Mesendoderm (in vitro differentiated cells): ENCODE results near the gene SLC25A46.

ENCODE experiments used
- DNase-seq: peaks from one replicate; pipeline ENCODE4 v3.0.0; 2013
- H2AK5ac ChIP-seq: 2 replicates; pipeline ENCODE4 v1.6.1; 2013; ENCODE audit warnings: low read length, inconsistent platforms
- H2BK120ac ChIP-seq: 2 replicates; pipeline ENCODE4 v1.6.1; 2013; ENCODE audit warnings: low read depth, mild to moderate bottlenecking, low read length, moderate library complexity, mixed read lengths
- H2BK15ac ChIP-seq: replicated peaks from 2 replicates; pipeline ENCODE4 v1.6.1; 2013; ENCODE audit warnings: low read depth, mild to moderate bottlenecking, moderate library complexity
- H2BK5ac ChIP-seq: 2 replicates; pipeline ENCODE4 v1.6.1; 2013; ENCODE audit warnings: low read length, inconsistent platforms
- H3K18ac ChIP-seq: 2 replicates; pipeline ENCODE4 v1.6.1; 2013; ENCODE audit warnings: mild to moderate bottlenecking, low read length, mixed read lengths
- H3K23ac ChIP-seq: one replicate; pipeline ENCODE4 v1.6.1; 2013; ENCODE audit warnings: low read length
- H3K27ac ChIP-seq: 2 replicates; pipeline ENCODE4 v1.5.1; 2013; ENCODE audit warnings: low read depth, mild to moderate bottlenecking, inconsistent platforms, low read length, moderate library complexity
- H3K27me3 ChIP-seq: 2 replicates; pipeline ENCODE4 v1.6.1; 2013; ENCODE audit warnings: low read length, control low read depth, mild to moderate bottlenecking, inconsistent platforms; ENCODE audit not compliant: insufficient read depth, poor library complexity
- H3K36me3 ChIP-seq: 2 replicates; pipeline ENCODE4 v1.6.1; 2013; ENCODE audit warnings: low read length, inconsistent platforms; ENCODE audit not compliant: control insufficient read depth, insufficient read depth
- H3K4ac ChIP-seq: one replicate; pipeline ENCODE4 v1.6.1; 2013; ENCODE audit warnings: low read depth, mild to moderate bottlenecking, low read length, moderate library complexity
- H3K4me1 ChIP-seq: 2 replicates; pipeline ENCODE4 v1.6.1; 2013; ENCODE audit warnings: low read depth, low read length, inconsistent platforms; ENCODE audit not compliant: control insufficient read depth
- H3K4me2 ChIP-seq: 2 replicates; pipeline ENCODE4 v1.6.1; 2013; ENCODE audit warnings: low read length
- H3K4me3 ChIP-seq: 2 replicates; pipeline ENCODE4 v1.5.1; 2013; ENCODE audit warnings: mild to moderate bottlenecking, low read length
- H3K56ac ChIP-seq: one replicate; pipeline ENCODE4 v1.6.1; 2013; ENCODE audit warnings: low read length
- H3K79me1 ChIP-seq: 2 replicates; pipeline ENCODE4 v1.6.1; 2013; ENCODE audit warnings: low read length, inconsistent platforms
- H3K79me2 ChIP-seq: 2 replicates; pipeline ENCODE4 v1.6.1; 2013; ENCODE audit warnings: mild to moderate bottlenecking, low read length; ENCODE audit not compliant: control insufficient read depth, insufficient read depth
- H3K9ac ChIP-seq: 2 replicates; pipeline ENCODE4 v1.6.1; 2013; ENCODE audit warnings: low read length, inconsistent platforms
- H4K5ac ChIP-seq: one replicate; pipeline ENCODE4 v1.6.1; 2013; ENCODE audit warnings: low read length
- H4K8ac ChIP-seq: one replicate; pipeline ENCODE4 v1.6.1; 2013; ENCODE audit warnings: low read depth, mild to moderate bottlenecking, control low read depth, low read length, moderate library complexity
- WGBS: extraction: QIAGEN DNeasy Blood & Tissue Kit; methylation state at CpG from one replicate; pipeline ENCODE4 v1.1.7; 2013; ENCODE audit warnings: low lambda C conversion rate, missing lambda C conversion rate; ENCODE audit not compliant: insufficient coverage; ENCODE audit errors: extremely low coverage; 5-methylcytosine and 5-hydroxymethylcytosine counted together

The SLC25A46 gene

DNA sequence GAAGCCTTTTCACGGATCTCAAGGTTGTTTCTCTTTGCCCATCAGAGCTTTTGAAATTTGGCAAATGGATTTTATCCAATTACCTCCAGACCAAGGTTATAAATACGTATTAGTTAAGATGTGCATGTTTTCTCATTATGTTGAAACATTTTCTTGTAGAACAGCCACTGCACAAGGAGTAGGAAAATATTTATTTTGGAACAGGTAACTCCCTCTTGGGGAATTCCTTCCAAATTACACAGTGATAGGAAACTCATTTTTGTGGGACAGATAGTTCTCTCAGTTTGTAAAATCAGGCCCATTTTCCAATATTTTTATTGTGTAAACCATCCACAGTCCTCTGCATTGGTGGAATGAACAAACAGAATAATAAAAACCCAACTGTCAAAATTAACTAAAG is 35.3 kb upstream of the SLC25A46 start:
- H3K18ac ChIP-seq: no peak overlapping the region
- no peak overlapping the region for H3K23ac ChIP-seq
- no peak overlapping the region for H2BK5ac ChIP-seq
- H3K4me2 ChIP-seq: no peak overlapping the region
- H2BK15ac ChIP-seq: no peak overlapping the region
- no peak overlapping the region for H4K8ac ChIP-seq
- no peak overlapping the region for H2BK120ac ChIP-seq
- H3K9ac ChIP-seq: no peak overlapping the region
- DNase-seq: no peak
- H3K4me1 ChIP-seq: no peaks in the 10 kb centered on the region
- no peaks in the 10 kb centered on the region for H3K79me1 ChIP-seq
- H3K36me3 ChIP-seq: no peaks in the 10 kb centered on the region
- H3K4ac ChIP-seq: no peak overlapping the region
- WGBS: no CpG with 5 or more reads among the region's 2 CpGs
- no peak overlapping the region for H2AK5ac ChIP-seq
- H3K79me2 ChIP-seq: no peaks in the 10 kb centered on the region
- H3K27ac ChIP-seq: no peak overlapping the region
- no peak overlapping the region for H4K5ac ChIP-seq
- H3K27me3 ChIP-seq: no peaks in the 10 kb centered on the region
- no peak overlapping the region for H3K4me3 ChIP-seq
- H3K56ac ChIP-seq: no peak overlapping the region

DNA sequence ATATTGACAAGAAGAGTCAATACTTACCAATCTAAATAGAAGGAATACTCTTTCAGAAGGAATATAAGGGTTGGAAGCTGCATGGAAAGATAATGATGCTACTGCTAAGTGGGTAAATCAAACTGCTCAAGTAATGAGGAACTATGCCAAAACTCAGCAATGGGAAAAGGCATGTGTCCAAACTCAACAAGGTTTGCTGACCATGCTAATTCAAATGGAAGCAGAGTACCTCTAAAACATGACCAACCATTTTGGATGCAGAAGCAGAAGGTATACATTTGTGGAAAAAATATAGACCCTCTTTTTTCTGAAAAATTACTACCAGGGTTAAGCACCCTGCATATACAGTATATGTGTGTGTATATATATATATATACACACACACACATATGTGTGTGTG is 33.5 kb upstream of the SLC25A46 start:
- Histone ChIP-seq H3K56ac (no peak overlapping the region), H2BK15ac (no peak overlapping the region), H3K18ac (no peak overlapping the region), H3K36me3 (no peaks in the 10 kb centered on the region), H3K4me3 (no peak overlapping the region), H3K79me1 (no peaks in the 10 kb centered on the region), H3K79me2 (no peaks in the 10 kb centered on the region), H3K27ac (no peak overlapping the region), H2BK5ac (no peak overlapping the region), H2BK120ac (no peak overlapping the region), H4K8ac (no peak overlapping the region), H3K4ac (no peak overlapping the region), H3K23ac (no peak overlapping the region), H3K27me3 (no peaks in the 10 kb centered on the region), H3K4me1 (no peaks in the 10 kb centered on the region), H3K4me2 (no peak overlapping the region), H3K9ac (no peak overlapping the region), H4K5ac (no peak overlapping the region), H2AK5ac (no peak overlapping the region)
- DNase-seq: no peak

DNA sequence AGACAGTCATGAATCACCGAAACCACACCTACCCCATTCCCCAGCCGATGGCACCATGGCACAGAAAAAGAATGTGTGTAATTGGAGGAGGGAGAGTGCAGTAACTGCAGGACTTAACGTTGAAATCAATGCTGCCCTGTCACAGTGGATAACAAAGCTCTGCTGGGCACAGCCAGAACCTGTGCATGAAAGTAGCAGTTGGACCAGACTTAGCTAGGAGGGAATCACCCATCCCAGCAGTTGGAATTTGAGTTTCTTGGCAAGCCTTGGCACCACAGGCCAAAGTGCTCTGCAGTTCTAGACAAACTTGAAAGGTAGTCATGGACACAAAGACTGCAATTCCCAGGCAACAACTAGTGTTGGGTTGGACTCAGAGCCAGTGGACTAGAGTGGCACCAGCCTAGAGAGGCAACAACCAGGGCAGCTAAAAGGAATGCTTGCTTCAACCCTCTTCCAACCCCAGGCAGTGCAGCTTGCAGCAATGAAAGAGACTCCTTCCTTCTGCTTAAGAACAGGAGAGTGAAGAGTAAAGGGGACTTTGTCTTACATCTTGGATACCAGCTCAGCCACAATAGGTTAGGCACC is 31.5 kb upstream of the SLC25A46 start:
- Histone ChIP-seq H3K23ac (no peak overlapping the region), H3K9ac (no peak overlapping the region), H2BK5ac (no peak overlapping the region), H3K27me3 (no peaks in the 10 kb centered on the region), H3K36me3 (no peaks in the 10 kb centered on the region), H2AK5ac (no peak overlapping the region), H3K4me1 (no peaks in the 10 kb centered on the region), H3K4ac (no peak overlapping the region), H2BK15ac (no peak overlapping the region), H3K4me3 (no peak overlapping the region), H3K79me1 (no peaks in the 10 kb centered on the region), H4K8ac (no peak overlapping the region), H3K18ac (no peak overlapping the region), H3K56ac (no peak overlapping the region), H2BK120ac (no peak overlapping the region), H4K5ac (no peak overlapping the region), H3K27ac (no peak overlapping the region), H3K4me2 (no peak overlapping the region), H3K79me2 (no peaks in the 10 kb centered on the region)
- DNase-seq: no peak
- no CpG with 5 or more reads among the region's 3 CpGs for WGBS

DNA sequence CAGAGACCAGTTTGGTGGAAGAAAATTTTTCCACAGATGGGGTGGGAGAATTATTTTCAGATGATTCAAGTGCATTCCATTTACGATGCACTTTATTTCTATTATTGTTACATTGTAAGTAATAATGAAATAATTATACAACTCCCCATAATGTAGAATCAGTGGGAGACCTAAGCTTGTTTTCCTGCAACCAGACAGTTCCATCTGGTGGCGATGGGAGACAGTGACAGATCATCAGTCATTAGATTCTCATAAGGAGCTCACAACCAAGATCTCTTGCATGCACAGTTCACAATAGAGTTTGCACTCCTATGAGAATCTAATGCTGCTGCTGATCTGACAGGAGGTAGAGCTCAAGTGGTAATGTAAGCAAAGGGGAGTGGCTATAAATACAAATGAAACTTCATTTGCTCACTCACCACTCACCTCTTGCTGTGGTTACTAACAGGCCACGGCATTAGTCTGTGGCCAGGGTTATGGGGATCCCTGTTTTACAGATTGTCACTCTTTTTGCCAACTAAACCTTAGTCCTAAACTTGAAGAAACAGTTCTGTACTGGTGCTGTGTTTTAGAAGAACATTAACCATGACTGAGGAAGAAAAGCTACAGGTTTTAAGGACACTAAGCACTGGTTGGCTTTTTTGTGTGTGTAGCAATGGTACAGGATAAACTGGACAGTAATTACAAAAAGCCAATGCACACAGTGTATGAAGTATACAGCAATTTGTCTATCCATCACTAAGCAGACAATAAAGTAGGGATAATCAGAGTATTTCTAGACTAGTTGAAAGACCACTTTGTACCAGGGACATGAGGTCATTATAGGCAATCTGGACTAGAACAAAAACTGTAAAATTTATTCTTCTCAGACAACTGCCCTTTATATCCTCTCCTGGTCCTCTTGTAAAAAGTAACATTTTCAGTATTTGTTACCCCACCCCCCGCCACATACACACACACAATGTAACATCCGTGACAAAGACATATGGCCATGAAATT is 22.3 kb upstream of the SLC25A46 start:
- Histone ChIP-seq H3K36me3 (no peaks in the 10 kb centered on the region), H3K9ac (no peak overlapping the region), H2BK5ac (no peak overlapping the region), H3K4me1 (no peaks in the 10 kb centered on the region), H3K4me3 (no peak overlapping the region), H3K4me2 (no peak overlapping the region), H4K5ac (no peak overlapping the region), H3K18ac (no peak overlapping the region), H2BK15ac (no peak overlapping the region), H4K8ac (no peak overlapping the region), H3K79me2 (no peaks in the 10 kb centered on the region), H3K27ac (no peak overlapping the region), H3K79me1 (no peaks in the 10 kb centered on the region), H3K23ac (no peak overlapping the region), H2BK120ac (no peak overlapping the region), H3K27me3 (peaks cover 2% of the 10 kb centered on the region), H3K56ac (no peak overlapping the region), H2AK5ac (no peak overlapping the region), H3K4ac (no peak overlapping the region)
- no CpG with 5 or more reads among the region's 5 CpGs for WGBS
- DNase-seq: peak; percentile 10

DNA sequence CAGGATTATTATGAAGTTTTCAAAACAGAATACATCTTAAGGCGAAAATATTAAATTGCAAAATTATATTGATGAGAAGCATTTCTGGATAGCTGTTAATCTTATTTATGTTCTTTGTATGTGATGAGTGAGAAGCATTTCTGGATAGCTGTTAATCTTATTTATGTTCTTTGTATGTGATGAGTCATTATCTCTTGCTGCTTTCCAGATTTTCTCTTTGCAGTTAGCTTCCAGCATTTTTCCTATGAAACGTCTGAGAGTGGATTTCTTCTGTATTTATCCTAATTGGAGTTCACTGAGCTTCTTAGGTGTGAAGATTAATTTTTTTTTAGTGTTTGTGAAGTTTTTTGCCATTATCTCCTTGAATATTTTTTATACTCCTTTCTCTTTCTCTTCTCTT is 20.5 kb upstream of the SLC25A46 start:
- no peak overlapping the region for H2BK120ac ChIP-seq
- H3K4me3 ChIP-seq: no peak overlapping the region
- no peak overlapping the region for H2BK15ac ChIP-seq
- no peak for DNase-seq
- no peak overlapping the region for H4K5ac ChIP-seq
- H3K56ac ChIP-seq: no peak overlapping the region
- H3K4ac ChIP-seq: no peak overlapping the region
- no peak overlapping the region for H3K18ac ChIP-seq
- no peak overlapping the region for H2BK5ac ChIP-seq
- H3K27me3 ChIP-seq: peaks cover 2% of the 10 kb centered on the region
- no peaks in the 10 kb centered on the region for H3K79me1 ChIP-seq
- H4K8ac ChIP-seq: no peak overlapping the region
- no peak overlapping the region for H3K4me2 ChIP-seq
- no peak overlapping the region for H3K23ac ChIP-seq
- no peak overlapping the region for H3K27ac ChIP-seq
- H2AK5ac ChIP-seq: no peak overlapping the region
- no CpG with 5 or more reads among the region's 2 CpGs for WGBS
- H3K36me3 ChIP-seq: no peaks in the 10 kb centered on the region
- H3K4me1 ChIP-seq: no peaks in the 10 kb centered on the region
- no peaks in the 10 kb centered on the region for H3K79me2 ChIP-seq
- no peak overlapping the region for H3K9ac ChIP-seq
